Activated T-cell treated with anti-CD3 and anti-CD28 coated beads, Interleukin-2, amount 50 U/mL, for 4 hours (primary cell): ENCODE results near the gene KCTD10. TPM values are rescaled to one million over a fixed set of nuclear protein-coding genes. Genes with fewer than 3 reads are reported as not detected.
"Not testable (repeated sequence)": the region's sequence is repeated elsewhere in the genome, so short reads cannot be mapped to it uniquely, and the experiment has no call there.

Experiments
- ATAC-seq, 2 donors: fragments of 200-7000 bp; cut with Tn5 transposase; one replicate each; pipeline ENCODE4 v1.10.0; 2021
- DNase-seq: peaks from one replicate; pipeline ENCODE4 v3.0.0-alpha.2; 2020
- H3K27me3 Mint-ChIP-seq: one replicate; pipeline ENCODE4 v1.8.0; 2021; ENCODE audit warnings: low read depth, mixed read lengths
- H3K36me3 Mint-ChIP-seq: one replicate; pipeline ENCODE4 v1.8.0; 2022; ENCODE audit warnings: mixed read lengths; ENCODE audit not compliant: insufficient read depth
- H3K4me1 Mint-ChIP-seq: one replicate; pipeline ENCODE4 v1.8.0; 2021; ENCODE audit warnings: low read depth, mixed read lengths
- H3K4me3 Mint-ChIP-seq: one replicate; pipeline ENCODE4 v1.8.0; 2021; ENCODE audit warnings: mild to moderate bottlenecking, moderate library complexity, mixed read lengths
- H3K9me3 Mint-ChIP-seq: one replicate; pipeline ENCODE4 v1.8.0; 2021; ENCODE audit warnings: mixed read lengths
- total RNA-seq, 3 donors: library from RNA; stranded (reverse); gene quantifications; one replicate each; pipeline ENCODE4 v1.2.1, GENCODE V29; 2021

KCTD10 gene
- total RNA-seq, 3 donors from 2014 or later, result 42.7 to 47.3 (median 45.4) TPM

DNA sequence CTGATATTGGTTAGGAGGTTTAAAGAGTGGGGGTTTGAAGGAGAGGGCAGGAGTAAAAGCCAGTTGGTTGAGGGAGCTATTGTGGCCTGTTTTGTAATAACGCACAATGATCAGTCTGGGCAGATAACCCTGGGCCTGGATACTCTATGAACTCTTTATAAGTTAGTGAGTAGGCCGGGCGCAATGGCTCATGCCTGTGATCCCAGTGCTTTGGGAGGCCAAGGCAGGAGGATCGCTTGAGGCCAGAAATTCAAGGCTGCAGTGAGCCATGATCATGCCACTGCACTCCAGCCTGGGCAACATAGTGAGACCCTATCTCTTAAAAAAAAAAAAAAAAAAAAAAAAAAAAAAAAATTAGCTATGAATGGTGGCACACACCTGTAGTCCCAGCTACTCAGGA, 71.0 kb downstream of the KCTD10 start:
- H3K9me3 Mint-ChIP-seq, H3K36me3 Mint-ChIP-seq, ATAC-seq, H3K4me1 Mint-ChIP-seq, DNase-seq, H3K4me3 Mint-ChIP-seq: not testable (repeated sequence)
- peaks cover 11% of the 10 kb centered on the region for H3K27me3 Mint-ChIP-seq

DNA sequence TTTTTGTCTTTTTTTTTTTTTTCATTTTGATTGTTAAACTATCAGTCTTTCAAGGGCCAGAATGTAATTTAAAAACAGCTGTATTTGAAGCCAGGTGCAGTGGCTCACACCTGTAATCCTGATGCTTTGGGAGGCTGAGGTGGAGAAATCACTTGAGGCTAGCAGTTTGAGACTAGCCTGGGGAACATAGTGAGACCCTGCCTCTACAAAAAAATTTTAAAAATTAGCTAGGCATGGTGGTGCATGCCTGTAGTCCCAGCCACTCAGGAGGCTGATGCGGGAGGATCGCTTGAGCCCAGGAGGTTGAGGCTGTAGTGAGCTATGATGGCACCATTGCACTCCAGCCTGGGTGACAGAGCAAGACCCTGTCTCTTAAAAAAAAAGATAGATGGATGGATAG, 72.3 kb downstream of the KCTD10 start:
- not testable (repeated sequence) for H3K4me3 Mint-ChIP-seq, H3K9me3 Mint-ChIP-seq

More for the DNA sequence above, 72.3 kb downstream of the KCTD10 start:
- ATAC-seq, DNase-seq, H3K36me3 Mint-ChIP-seq, H3K4me1 Mint-ChIP-seq: not testable (repeated sequence)
- H3K27me3 Mint-ChIP-seq, result peaks cover 13% of the 10 kb centered on the region

Other genes with a start within 250 kb of the KCTD10 start
- not detected for gene FOXN4, start 168.0 kb downstream of the KCTD10 start, total RNA-seq
- not detected for gene MYO1H, start 129.4 kb downstream of the KCTD10 start, total RNA-seq
- 10 to 100 TPM; 24.1 to 25.4 (median 24.4) TPM for gene UBE3B, start 334 bp upstream of the KCTD10 start, total RNA-seq
- gene MMAB, start 96.2 kb upstream of the KCTD10 start, total RNA-seq, result 10 to 100 TPM; 33.1 to 49.3 (median 38.4) TPM
- 10 to 100 TPM; 10.2 to 11.4 (median 10.4) TPM for gene MVK, start 96.5 kb upstream of the KCTD10 start, total RNA-seq
- gene FAM222A, start 236.5 kb upstream of the KCTD10 start, total RNA-seq, result 1 to 10 TPM; 4.2 to 6.7 (median 4.8) TPM